AG04450 (cell line): ENCODE data around the gene SPESP1. TPM values are rescaled to one million over a fixed set of nuclear protein-coding genes. Genes with fewer than 3 reads are reported as not detected.

Experiments
- CTCF ChIA-PET: fragments of 300-600, 350-600 bp; formaldehyde crosslinking; extraction: SDS; loops from one replicate; lab custom pipeline; 2022; ENCODE audit warnings: antibody characterized with exemption, inconsistent platforms; lab: Charles Lee
- POLR2A ChIA-PET: fragments of 350-600 bp; formaldehyde crosslinking; extraction: SDS; loops from one replicate; lab custom pipeline; 2021; ENCODE audit warnings: antibody characterized with exemption, inconsistent platforms; lab: Yijun Ruan, JAX
- DNase-seq: peaks from one replicate; pipeline ENCODE4 v3.0.0-alpha.2; 2011; ENCODE audit warnings: low read depth, low spot score
- H3K27ac ChIP-seq: one replicate; pipeline ENCODE4 v1.5.1; 2012; ENCODE audit warnings: low read depth, low read length, control low read depth
- H3K27me3 ChIP-seq: one replicate; pipeline ENCODE4 v1.6.0; 2012; ENCODE audit warnings: low read length; ENCODE audit not compliant: control insufficient read depth, insufficient read depth
- H3K4me3 ChIP-seq: 2 replicates; pipeline ENCODE4 v1.5.1; 2011; ENCODE audit warnings: mild to moderate bottlenecking, low read depth, low read length, control low read depth
- H3K9me3 ChIP-seq: 2 replicates; pipeline ENCODE4 v1.5.1; 2012; ENCODE audit warnings: low read length; ENCODE audit not compliant: control insufficient read depth, insufficient read depth
- CTCF ChIP-seq: IDR thresholded peaks from 2 replicates; pipeline ENCODE4 v1.5.1; 2011; ENCODE audit warnings: low read depth, low read length, control low read depth, inconsistent platforms
- polyA plus RNA-seq: library from polyadenylated mRNA; depleted of rRNA; stranded (reverse); fragments of >200 nt; gene quantifications from 2 replicates; pipeline ENCODE4 v1.2.3, GENCODE V29; 2011

The SPESP1 gene
- polyA plus RNA-seq, 1 experiment: 9.1 TPM

- TF ChIP-seq CTCF: no peak
- CTCF ChIA-PET: interaction anchor here (1.6 kb wide), 1 partner anchor 18 kb away, joined by 6 read pairs; no protein-coding TSS in a partner anchor
- no peak overlapping the region for H3K4me3 ChIP-seq
- H3K9me3 ChIP-seq: no peaks in the 10 kb centered on the region
- H3K27ac ChIP-seq: no peak overlapping the region
- POLR2A ChIA-PET: no interaction called here
- DNase-seq: no peak
- peaks cover 20% of the 10 kb centered on the region for H3K27me3 ChIP-seq
Observed at GRCh38 chr15:68894208-68894607, 36.1 kb upstream of the SPESP1 start.

GRCh38 chr15:68896178-68896577, 34.1 kb upstream of the SPESP1 start:
- H3K27me3 ChIP-seq: peaks cover 20% of the 10 kb centered on the region

GRCh38 chr15:68897016-68897415, 33.3 kb upstream of the SPESP1 start:
- peaks cover 23% of the 10 kb centered on the region for H3K27me3 ChIP-seq
- no peak for DNase-seq
- H3K27ac ChIP-seq: no peak overlapping the region
- H3K4me3 ChIP-seq: no peak overlapping the region
- ChIA-PET CTCF (interaction anchor here (0.5 to 1.4 kb wide), 3 partner anchors 28 to 513 kb away, joined by 4 to 10 read pairs (median 5); no protein-coding TSS in a partner anchor), POLR2A (no interaction called here)
- H3K9me3 ChIP-seq: no peaks in the 10 kb centered on the region
- no peak for TF ChIP-seq CTCF

More at GRCh38 chr15:68896178-68896577, 34.1 kb upstream of the SPESP1 start:
- Histone ChIP-seq H3K27ac (no peak overlapping the region), H3K9me3 (no peaks in the 10 kb centered on the region), H3K4me3 (no peak overlapping the region)
- ChIA-PET POLR2A (no interaction called here), CTCF (interaction anchor here (0.6 to 1.4 kb wide), 2 partner anchors 29 to 512 kb away, joined by 5 to 10 read pairs; no protein-coding TSS in a partner anchor)
- DNase-seq: no peak
- TF ChIP-seq CTCF: no peak

- no peak for TF ChIP-seq CTCF
- CTCF ChIA-PET: no interaction called here
- no peak overlapping the region for H3K4me3 ChIP-seq
- POLR2A ChIA-PET: no interaction called here
- H3K27me3 ChIP-seq: peaks cover 19% of the 10 kb centered on the region
- DNase-seq: no peak
- H3K9me3 ChIP-seq: no peaks in the 10 kb centered on the region
- H3K27ac ChIP-seq: no peak overlapping the region
Observed at GRCh38 chr15:68900027-68900426, 30.3 kb upstream of the SPESP1 start.

- DNase-seq: no peak
- TF ChIP-seq CTCF: no peak
- Histone ChIP-seq H3K9me3 (no peaks in the 10 kb centered on the region), H3K27me3 (peaks cover 9% of the 10 kb centered on the region), H3K27ac (no peak overlapping the region), H3K4me3 (no peak overlapping the region)
- ChIA-PET CTCF (interaction anchor here (0.5 to 1.0 kb wide), 2 partner anchors 13 to 18 kb away, joined by 4 to 5 read pairs; no protein-coding TSS in a partner anchor), POLR2A (no interaction called here)
Observed at GRCh38 chr15:68907396-68907923, 22.9 kb upstream of the SPESP1 start.
